PC-9 (cell line): ENCODE data around the gene MAGI2.

Source experiments
- CTCF ChIP-seq: fragments of 200-600 bp; sonication (generic); conservative IDR thresholded peaks from 2 replicates; pipeline ENCODE4 v1.6.1; 2017; ENCODE audit warnings: mixed run types, antibody characterized with exemption, mild to moderate bottlenecking, moderate library complexity
- EZH2 ChIP-seq: fragments of 200-600 bp; sonication (generic); IDR thresholded peaks from 2 replicates; pipeline ENCODE4 v1.8.0; 2017; ENCODE audit warnings: antibody characterized with exemption, low read depth

- TF ChIP-seq EZH2 = no peak
- TF ChIP-seq CTCF = no peak
Measured at GRCh38 chr7:78002715-78003114, 1450.8 kb downstream of the MAGI2 start.
